Measurements from ENCODE around the gene VASH2. TPM values are rescaled to one million over a fixed set of nuclear protein-coding genes. Genes with fewer than 3 reads are reported as not detected.
A peak's percentile ranks its signal among the peaks of the same experiment; 100 is the strongest.

VASH2 gene
- total and polyA plus RNA-seq, 12 donors: 0.37 to 1.2 (median 0.73) TPM

- TF ChIP-seq, protein P1, sequence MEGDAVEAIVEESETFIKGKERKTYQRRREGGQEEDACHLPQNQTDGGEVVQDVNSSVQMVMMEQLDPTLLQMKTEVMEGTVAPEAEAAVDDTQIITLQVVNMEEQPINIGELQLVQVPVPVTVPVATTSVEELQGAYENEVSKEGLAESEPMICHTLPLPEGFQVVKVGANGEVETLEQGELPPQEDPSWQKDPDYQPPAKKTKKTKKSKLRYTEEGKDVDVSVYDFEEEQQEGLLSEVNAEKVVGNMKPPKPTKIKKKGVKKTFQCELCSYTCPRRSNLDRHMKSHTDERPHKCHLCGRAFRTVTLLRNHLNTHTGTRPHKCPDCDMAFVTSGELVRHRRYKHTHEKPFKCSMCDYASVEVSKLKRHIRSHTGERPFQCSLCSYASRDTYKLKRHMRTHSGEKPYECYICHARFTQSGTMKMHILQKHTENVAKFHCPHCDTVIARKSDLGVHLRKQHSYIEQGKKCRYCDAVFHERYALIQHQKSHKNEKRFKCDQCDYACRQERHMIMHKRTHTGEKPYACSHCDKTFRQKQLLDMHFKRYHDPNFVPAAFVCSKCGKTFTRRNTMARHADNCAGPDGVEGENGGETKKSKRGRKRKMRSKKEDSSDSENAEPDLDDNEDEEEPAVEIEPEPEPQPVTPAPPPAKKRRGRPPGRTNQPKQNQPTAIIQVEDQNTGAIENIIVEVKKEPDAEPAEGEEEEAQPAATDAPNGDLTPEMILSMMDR (IDR thresholded peaks at IDR 0.05): no peak
- no peaks in the 10 kb centered on the region for H3K4me1 ChIP-seq
- ATAC-seq: no peak
- H3K36me3 ChIP-seq: no peaks in the 10 kb centered on the region
- H3K27ac ChIP-seq: no peak overlapping the region
- H3K27me3 ChIP-seq: no peaks in the 10 kb centered on the region
- peaks cover 0 to 27% (median 11%) of the 10 kb centered on the region in 11 donors for H3K9me3 ChIP-seq
- WGBS, 2 donors: 80 to 86% methylated on average over 6 of the region's 6 CpGs
- no peak for DNase-seq
- no peak overlapping the region for H3K4me3 ChIP-seq
- intact Hi-C loops (cut with DNase I): no loop called here
These were observed 7.5 kb upstream of the VASH2 start for GRCh38 chr1:212942679-212943392.

DNA sequence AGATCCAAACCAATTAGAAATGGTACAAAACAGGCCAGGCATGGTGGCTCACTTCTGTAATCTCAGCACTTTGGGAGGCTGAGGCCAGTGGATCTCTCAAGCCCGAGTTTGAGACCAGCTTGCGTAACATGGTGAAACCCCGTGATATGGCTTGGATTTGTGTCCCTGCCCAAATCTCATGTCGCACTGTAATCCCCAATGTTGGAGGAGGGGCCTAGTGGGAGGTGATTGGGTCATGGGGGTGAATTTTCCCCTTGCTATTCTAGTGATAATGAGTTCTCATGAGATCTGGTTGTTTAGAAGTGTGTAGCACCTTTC is 7.0 kb upstream of the VASH2 start:
- no peaks in the 10 kb centered on the region for H3K36me3 ChIP-seq
- no peak overlapping the region for H3K4me3 ChIP-seq
- no peaks in the 10 kb centered on the region for H3K4me1 ChIP-seq
- ATAC-seq: no peak
- WGBS, 2 donors: 81 to 91% methylated on average over 4 of the region's 4 CpGs
- H3K27me3 ChIP-seq: peaks cover 0 to 5% (median 0%) of the 10 kb centered on the region in 7 donors
- TF ChIP-seq, protein P1 (IDR thresholded peaks at IDR 0.05): no peak
- peaks cover 0 to 27% (median 11%) of the 10 kb centered on the region in 11 donors for H3K9me3 ChIP-seq
- H3K27ac ChIP-seq: no peak overlapping the region
- intact Hi-C loops (cut with DNase I): no loop called here
- no peak for DNase-seq

DNA sequence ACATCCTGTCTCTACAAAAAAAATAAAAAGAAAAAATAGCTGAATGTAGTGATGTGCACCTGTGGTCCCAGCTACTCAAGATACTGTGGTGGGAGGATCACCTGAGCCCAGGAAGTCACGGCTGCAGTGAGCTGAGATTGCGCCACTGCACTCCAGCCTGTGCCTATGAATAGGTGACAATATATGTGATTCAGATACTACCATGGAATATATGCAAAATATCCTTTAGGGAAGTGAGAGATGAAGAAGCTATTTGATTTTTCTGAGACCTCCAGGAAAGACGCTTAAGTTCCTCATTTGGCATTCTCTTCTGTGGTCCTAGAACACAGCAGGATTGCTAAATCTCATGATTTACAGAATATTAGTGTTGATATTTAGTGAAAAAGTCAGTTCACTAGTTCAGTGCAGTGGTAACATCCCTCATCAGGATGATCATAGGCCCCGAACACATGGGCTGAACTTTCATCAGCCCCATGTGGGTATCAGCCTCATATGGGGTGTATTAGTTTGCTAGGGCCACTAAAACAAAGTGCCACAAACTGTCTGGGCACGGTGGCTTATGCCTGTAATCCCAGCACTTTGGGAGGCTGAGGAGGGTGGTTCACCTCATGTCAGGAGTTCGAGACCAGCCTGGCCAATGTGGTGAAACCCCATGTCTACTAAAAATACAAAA is 6.0 kb upstream of the VASH2 start:
- no peaks in the 10 kb centered on the region for H3K4me1 ChIP-seq
- WGBS, 2 donors: 86 to 89% methylated on average over 6 of the region's 6 CpGs
- intact Hi-C loops (cut with DNase I): no loop called here
- no peak overlapping the region for H3K4me3 ChIP-seq
- no peak for ATAC-seq
- H3K27me3 ChIP-seq: peaks cover 0 to 15% (median 9%) of the 10 kb centered on the region in 7 donors
- TF ChIP-seq, protein P1 (IDR thresholded peaks at IDR 0.05): no peak
- no peak for DNase-seq
- H3K36me3 ChIP-seq: no peaks in the 10 kb centered on the region
- H3K9me3 ChIP-seq: peaks cover 0 to 23% (median 11%) of the 10 kb centered on the region in 11 donors
- no peak overlapping the region for H3K27ac ChIP-seq

- DNase-seq: no peak
- WGBS, 2 donors: 77 to 85% methylated on average over 2 of the region's 2 CpGs
- intact Hi-C loops (cut with DNase I): no loop called here
- Histone ChIP-seq H3K4me3 (no peak overlapping the region), H3K4me1 (peaks cover 0 to 6% (median 2%) of the 10 kb centered on the region in 9 donors), H3K36me3 (no peaks in the 10 kb centered on the region), H3K9me3 (peaks cover 0 to 16% (median 8%) of the 10 kb centered on the region in 11 donors), H3K27ac (no peak overlapping the region), H3K27me3 (peaks cover 0 to 22% (median 16%) of the 10 kb centered on the region in 7 donors)
- ATAC-seq: peak in 1 of 8 donors; percentile 16
- TF ChIP-seq, protein P1 (IDR thresholded peaks at IDR 0.05): no peak
These were observed 5.3 kb upstream of the VASH2 start for GRCh38 chr1:212945056-212945455.

Data from heart right ventricle (tissue), 16 donors.